ENCODE measurements around the gene ZMYND12.

The ZMYND12 gene

GRCh38 chr1:42392967-42393848 lies 62.6 kb downstream of the ZMYND12 start:
- Mint-ChIP-seq H3K9me3 (no peaks in the 10 kb centered on the region), H3K27me3 (ENCODE audit: low read depth) (no peaks in the 10 kb centered on the region), H3K4me3 (no peak overlapping the region), H3K36me3 (ENCODE audit: low read depth) (no peaks in the 10 kb centered on the region), H3K27ac (peak overlapping the region; percentile 22), H3K4me1 (ENCODE audit: low read depth) (peaks cover 8% of the 10 kb centered on the region)

- Mint-ChIP-seq H3K27me3 (ENCODE audit: low read depth) (no peaks in the 10 kb centered on the region), H3K27ac (no peak overlapping the region), H3K9me3 (no peaks in the 10 kb centered on the region), H3K4me1 (ENCODE audit: low read depth) (peaks cover 8% of the 10 kb centered on the region), H3K36me3 (ENCODE audit: low read depth) (no peaks in the 10 kb centered on the region), H3K4me3 (no peak overlapping the region)
Observed at GRCh38 chr1:42392255-42392654, 63.6 kb downstream of the ZMYND12 start.

GRCh38 chr1:42386051-42386450 lies 69.8 kb downstream of the ZMYND12 start:
- Mint-ChIP-seq H3K27ac (no peak overlapping the region), H3K9me3 (no peaks in the 10 kb centered on the region), H3K36me3 (ENCODE audit: low read depth) (peaks cover 1% of the 10 kb centered on the region), H3K4me3 (no peak overlapping the region), H3K4me1 (ENCODE audit: low read depth) (peaks cover 4% of the 10 kb centered on the region), H3K27me3 (ENCODE audit: low read depth) (peaks cover 15% of the 10 kb centered on the region)

GRCh38 chr1:42385283-42385682 lies 70.5 kb downstream of the ZMYND12 start:
- Mint-ChIP-seq H3K27ac (no peak overlapping the region), H3K4me3 (no peak overlapping the region), H3K4me1 (ENCODE audit: low read depth) (peaks cover 4% of the 10 kb centered on the region), H3K27me3 (ENCODE audit: low read depth) (peaks cover 15% of the 10 kb centered on the region), H3K36me3 (ENCODE audit: low read depth) (peaks cover 1% of the 10 kb centered on the region), H3K9me3 (no peaks in the 10 kb centered on the region)

- peaks cover 32% of the 10 kb centered on the region for H3K27me3 Mint-ChIP-seq (ENCODE audit: low read depth)
- peaks cover 10% of the 10 kb centered on the region for H3K4me1 Mint-ChIP-seq (ENCODE audit: low read depth)
- H3K9me3 Mint-ChIP-seq = no peaks in the 10 kb centered on the region
- no peak overlapping the region for H3K27ac Mint-ChIP-seq
- peaks cover 1% of the 10 kb centered on the region for H3K36me3 Mint-ChIP-seq (ENCODE audit: low read depth)
- peak overlapping the region; percentile 73 for H3K4me3 Mint-ChIP-seq
Observed at GRCh38 chr1:42381280-42381673, 74.5 kb downstream of the ZMYND12 start.

GRCh38 chr1:42380586-42381279 lies 75.1 kb downstream of the ZMYND12 start, which contains the start of gene RIMKLA:
TSS of gene RIMKLA (plus strand) at chr1:42380792. CDS start at chr1:42380935, 143 bp downstream.
- H3K4me1 Mint-ChIP-seq (ENCODE audit: low read depth) = peaks cover 10% of the 10 kb centered on the region
- H3K27me3 Mint-ChIP-seq (ENCODE audit: low read depth) = peaks cover 32% of the 10 kb centered on the region
- H3K9me3 Mint-ChIP-seq = no peaks in the 10 kb centered on the region
- H3K36me3 Mint-ChIP-seq (ENCODE audit: low read depth) = peaks cover 1% of the 10 kb centered on the region
- H3K4me3 Mint-ChIP-seq = peak within 1 kb of the TSS; percentile 76
- no peak within 1 kb of the TSS for H3K27ac Mint-ChIP-seq
